Prostate gland (tissue), 2 donors: ENCODE results near the gene SYT13. TPM values are rescaled to one million over a fixed set of nuclear protein-coding genes. Genes with fewer than 3 reads are reported as not detected.

Source experiments
- DNase-seq: peaks from one replicate; pipeline ENCODE4 v3.0.0-alpha.2; 2019; ENCODE audit warnings: low spot score
- H3K27ac ChIP-seq, 2 donors: fragments of 200-600 bp; sonication (generic); 2 replicates each; pipeline ENCODE4 v1.5.1; 2017 to 2019
- H3K27me3 ChIP-seq: fragments of 200-600 bp; sonication (generic); replicated peaks from 2 replicates; pipeline ENCODE4 v1.5.1; 2019; ENCODE audit not compliant: insufficient read depth
- H3K36me3 ChIP-seq, 2 donors: fragments of 200-600 bp; sonication (generic); 1 replicate in 1 of 2; 2 replicates in 1 of 2; pipeline versions ENCODE4 v1.5.1 to v1.8.1; 2017 to 2019
- H3K4me1 ChIP-seq: fragments of 200-600 bp; sonication (generic); replicated peaks from 2 replicates; pipeline ENCODE4 v1.5.1; 2019
- H3K4me3 ChIP-seq, 2 donors: fragments of 200-600 bp; sonication (generic); 2 replicates each; pipeline ENCODE4 v1.5.1; 2017 to 2019
- H3K9me3 ChIP-seq: fragments of 200-600 bp; sonication (generic); 2 replicates; pipeline ENCODE4 v1.5.1; 2017
- CTCF ChIP-seq, 4 experiments: fragments of 200-600 bp in 2 of 4; fragments of 450-650 bp in 2 of 4; sonication (generic) in 2 of 4; IDR thresholded peaks; 1 replicate in 3 of 4; 2 replicates in 1 of 4; pipeline ENCODE4 v1.5.1; 2016 to 2019; ENCODE audit warnings: antibody characterized with exemption in 4 of 4, mild to moderate bottlenecking in 2 of 4, moderate library complexity in 2 of 4
- POLR2A ChIP-seq: fragments of 450-650 bp; IDR thresholded peaks from one replicate; pipeline ENCODE4 v1.6.1; 2016; ENCODE audit warnings: antibody characterized with exemption, mild to moderate bottlenecking
- POLR2AphosphoS5 ChIP-seq: sonication (generic); formaldehyde crosslinking; IDR thresholded peaks from one replicate; pipeline ENCODE4 v1.6.1; 2017; ENCODE audit warnings: antibody characterized with exemption
- WGBS: methylation state at CpG from one replicate; pipeline ENCODE4 v1.1.5; 2018; 5-methylcytosine and 5-hydroxymethylcytosine counted together
- intact Hi-C: fragments of 100-400 bp; cut with DNase I; formaldehyde crosslinking; loops from one replicate; pipeline ENCODE4 v1.14.2; 2022
- total RNA-seq, 2 donors: library from RNA; depleted of rRNA; stranded (reverse); fragments of >200 nt; gene quantifications; one replicate each; pipeline ENCODE4 v1.1.0, GENCODE V29; 2016

The SYT13 gene
- total RNA-seq, 2 donors from 2014 or later = 0.80 to 4.8 TPM

GRCh38 chr11:45215098-45215865 lies 70.9 kb downstream of the SYT13 start:
- H3K27ac ChIP-seq = no peak overlapping the region
- WGBS = 79% methylated on average over 4 of the region's 4 CpGs

DNA sequence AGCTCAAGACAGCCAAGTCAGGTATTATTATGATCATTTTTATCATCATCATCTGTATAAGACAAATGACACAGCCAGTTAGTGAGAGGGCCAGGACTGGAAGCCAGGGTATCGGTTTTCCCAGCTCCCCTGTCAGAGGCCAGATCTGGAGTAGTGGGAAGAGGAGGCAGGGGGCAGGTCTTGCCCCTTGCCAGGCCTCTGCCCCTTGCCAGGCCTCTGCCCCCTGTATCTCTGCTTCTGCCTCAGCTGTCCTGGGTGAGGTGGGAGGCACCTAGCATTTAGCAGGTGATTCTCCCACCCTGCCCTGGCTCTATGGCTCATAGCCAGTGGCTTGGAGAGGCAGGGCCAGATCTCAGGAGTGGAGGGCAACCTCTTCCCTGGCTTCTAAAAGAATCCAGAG lies 72.4 kb downstream of the SYT13 start:
- no peak for DNase-seq
- peaks cover 0 to 10% of the 10 kb centered on the region in 2 donors for H3K36me3 ChIP-seq
- H3K4me1 ChIP-seq = peaks cover 7% of the 10 kb centered on the region
- no peaks in the 10 kb centered on the region for H3K9me3 ChIP-seq
- intact Hi-C loops = no loop called here
- 71% methylated on average over 1 of the region's 1 CpG for WGBS
- H3K27me3 ChIP-seq = no peaks in the 10 kb centered on the region
- H3K27ac ChIP-seq = no peak overlapping the region
- no peak overlapping the region for H3K4me3 ChIP-seq
- no peak for TF ChIP-seq CTCF (IDR thresholded peaks at IDR 0.05)
- TF ChIP-seq POLR2AphosphoS5 = no peak
- TF ChIP-seq POLR2A = no peak

More at GRCh38 chr11:45215098-45215865, 70.9 kb downstream of the SYT13 start:
- no peaks in the 10 kb centered on the region for H3K27me3 ChIP-seq
- no peak overlapping the region for H3K4me3 ChIP-seq
- H3K9me3 ChIP-seq = no peaks in the 10 kb centered on the region
- H3K36me3 ChIP-seq = peaks cover 0 to 10% of the 10 kb centered on the region in 2 donors
- no peak for DNase-seq
- TF ChIP-seq POLR2A (no peak), POLR2AphosphoS5 (no peak), CTCF (IDR thresholded peaks at IDR 0.05) (no peak)
- H3K4me1 ChIP-seq = no peaks in the 10 kb centered on the region
- intact Hi-C loops = no loop called here

DNA sequence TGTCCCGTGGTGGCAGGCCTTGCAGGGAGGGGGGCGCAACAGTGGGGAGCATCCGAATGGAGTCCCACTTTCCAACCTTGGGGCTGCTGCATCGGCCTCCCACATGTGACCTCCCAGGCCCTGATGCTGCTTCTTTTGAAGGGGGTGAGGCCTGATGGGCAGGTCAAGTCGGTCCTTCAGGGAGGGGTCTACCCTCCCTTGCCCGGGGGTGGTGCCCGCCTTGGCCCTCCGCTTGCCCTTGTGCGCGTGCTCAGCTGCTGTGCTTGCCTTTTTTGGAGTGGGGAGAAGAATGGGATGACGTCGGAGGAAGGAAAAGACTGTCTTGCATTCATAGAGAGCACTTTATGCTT lies 72.8 kb downstream of the SYT13 start:
- WGBS = 81% methylated on average over 12 of the region's 12 CpGs
- Histone ChIP-seq H3K27ac (no peak overlapping the region), H3K27me3 (no peaks in the 10 kb centered on the region), H3K4me3 (no peak overlapping the region), H3K9me3 (no peaks in the 10 kb centered on the region), H3K4me1 (peaks cover 9% of the 10 kb centered on the region), H3K36me3 (peaks cover 0 to 10% of the 10 kb centered on the region in 2 donors)
- intact Hi-C loops = no loop called here
- TF ChIP-seq CTCF (IDR thresholded peaks at IDR 0.05) (no peak), POLR2A (no peak), POLR2AphosphoS5 (no peak)
- no peak for DNase-seq

DNA sequence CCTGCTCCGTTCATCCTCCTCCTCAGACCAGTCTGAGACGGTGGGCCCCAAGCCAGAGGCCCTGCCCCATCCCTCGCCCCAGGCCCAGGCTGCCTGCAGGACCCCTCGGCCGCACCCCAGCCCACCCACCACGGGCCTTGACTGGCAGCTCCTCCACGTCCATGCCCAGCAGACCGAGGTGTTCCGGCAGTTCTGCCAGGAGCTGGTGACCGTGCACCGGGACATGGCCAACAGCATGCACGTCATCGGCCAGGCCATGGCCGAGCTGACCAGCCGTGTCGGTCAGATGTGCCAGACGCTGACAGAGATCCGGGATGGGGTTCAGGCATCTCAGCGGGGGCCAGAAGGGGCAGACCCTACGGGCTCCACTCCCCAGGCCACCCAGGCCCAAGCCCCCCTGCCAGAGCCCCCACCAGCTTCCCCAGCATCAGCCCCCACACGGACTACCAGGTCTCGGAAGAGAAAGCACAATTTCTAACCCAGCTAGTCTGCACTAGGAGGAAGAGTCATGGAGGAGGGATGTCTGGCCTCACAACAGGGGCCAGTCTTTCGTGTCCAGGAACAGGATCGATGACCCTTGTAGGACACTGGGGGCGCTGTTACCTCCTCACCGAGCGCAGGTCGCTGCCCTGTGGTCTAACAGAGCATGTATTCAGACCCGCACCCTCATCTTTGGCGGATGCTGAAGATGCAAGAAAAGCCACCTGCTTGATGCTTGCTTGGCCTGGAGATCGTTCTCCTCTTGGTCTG lies 73.4 kb downstream of the SYT13 start:
- TF ChIP-seq POLR2AphosphoS5 = no peak
- Histone ChIP-seq H3K4me1 (peaks cover 9% of the 10 kb centered on the region), H3K9me3 (no peaks in the 10 kb centered on the region), H3K27me3 (no peaks in the 10 kb centered on the region), H3K27ac (peak overlapping the region in 1 of 2 donors; percentile 11), H3K36me3 (peaks cover 0 to 10% of the 10 kb centered on the region in 2 donors), H3K4me3 (no peak overlapping the region)
- intact Hi-C loops = no loop called here
- 82% methylated on average over 26 of the region's 31 CpGs for WGBS
- no peak for DNase-seq

DNA sequence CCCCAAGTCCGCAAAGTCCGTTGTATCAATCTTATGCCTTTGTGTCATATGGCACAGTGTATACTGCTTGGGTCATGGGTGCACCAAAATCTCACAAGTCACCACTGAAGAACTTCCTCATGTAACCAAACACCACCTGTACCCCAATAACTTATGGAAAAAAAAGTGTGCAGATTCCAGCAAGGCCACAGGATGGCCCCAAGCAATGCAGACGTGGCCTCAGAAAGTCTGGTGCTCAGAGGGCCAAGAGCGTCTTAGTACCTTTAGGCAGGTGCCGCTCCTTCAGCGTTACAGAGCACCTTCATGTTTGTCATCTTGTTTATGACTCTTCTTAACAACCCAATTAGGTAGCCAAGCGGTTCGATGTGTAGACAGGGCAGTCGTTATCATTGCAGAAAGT lies 74.4 kb downstream of the SYT13 start:
- intact Hi-C loops = loop anchor here (2.0 kb wide), 2 partner anchors 31 to 65 kb away; partner anchors contain the start of gene PRDM11
- 72% methylated on average over 9 of the region's 9 CpGs for WGBS
- TF ChIP-seq POLR2AphosphoS5 (no peak), CTCF (IDR thresholded peaks at IDR 0.05) (no peak), POLR2A (no peak)
- DNase-seq = no peak
- Histone ChIP-seq H3K27ac (peak overlapping the region in 1 of 2 donors; percentile 82), H3K36me3 (peaks cover 0 to 10% of the 10 kb centered on the region in 2 donors), H3K27me3 (no peaks in the 10 kb centered on the region), H3K9me3 (no peaks in the 10 kb centered on the region), H3K4me1 (peaks cover 9% of the 10 kb centered on the region), H3K4me3 (no peak overlapping the region)
